Activated T-cell treated with anti-CD3 and anti-CD28 coated beads for 4 hours (primary cell): ENCODE results near the gene FAM83F.

Experiments
- DNase-seq: peaks from one replicate; pipeline ENCODE4 v3.0.0-alpha.2; 2020

The FAM83F gene

GRCh38 chr22:40076702-40077645 lies 82.2 kb downstream of the FAM83F start:
- no peak for DNase-seq

DNA sequence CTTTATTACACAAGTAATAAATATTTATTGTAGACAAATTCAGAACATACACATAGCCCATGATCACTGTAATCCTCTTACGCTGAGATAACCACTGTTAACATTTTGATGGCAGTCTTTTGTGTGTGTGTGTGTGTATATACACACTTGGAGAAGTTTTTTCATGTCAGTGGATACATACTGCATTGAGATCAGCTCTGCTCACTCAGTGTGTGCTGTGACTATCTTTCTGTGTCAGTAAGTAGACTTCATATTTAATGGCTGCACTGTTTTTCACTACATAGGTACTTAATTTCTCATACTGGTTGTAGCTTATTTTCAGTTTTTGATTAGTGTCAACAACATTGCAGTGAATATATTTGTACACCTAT lies 82.9 kb downstream of the FAM83F start:
- no peak for DNase-seq

DNA sequence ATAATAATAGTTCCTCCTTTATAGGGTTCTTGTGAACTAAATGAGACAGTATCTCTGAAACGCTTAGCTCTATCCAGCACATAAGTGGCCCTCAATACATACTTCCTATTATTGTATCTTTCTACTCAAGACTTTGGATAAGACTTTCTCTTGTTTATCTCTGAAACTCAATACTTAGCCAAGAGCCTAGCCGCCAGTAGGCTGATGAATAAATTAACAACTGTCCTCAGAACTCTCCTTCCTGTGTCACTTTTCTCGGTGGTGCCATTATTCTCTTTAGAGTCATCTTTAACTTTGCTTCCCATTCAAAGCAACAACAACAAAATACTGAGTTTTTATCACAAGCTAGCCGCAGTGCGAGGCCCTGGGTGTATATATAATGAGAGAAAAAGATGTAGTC lies 86.9 kb downstream of the FAM83F start:
- DNase-seq = no peak

DNA sequence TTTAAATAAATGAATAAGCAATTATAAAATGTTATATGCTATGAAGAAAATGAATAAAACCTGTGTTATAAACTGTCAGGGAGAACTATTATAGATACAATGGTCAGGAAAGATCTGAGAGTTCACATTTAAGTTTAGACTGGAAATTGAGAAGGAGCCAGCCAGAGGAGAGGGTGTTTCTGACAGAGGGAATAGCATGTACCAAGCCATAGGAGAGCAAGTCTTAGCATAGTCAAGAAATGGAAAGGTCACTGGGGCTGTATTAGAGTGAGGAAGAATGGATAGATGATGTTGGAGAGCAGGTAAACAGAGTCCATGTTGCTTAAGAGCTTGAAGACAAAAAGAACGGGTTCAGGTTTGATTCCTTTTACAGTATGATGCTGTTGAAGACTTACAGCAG lies 87.4 kb downstream of the FAM83F start:
- no peak for DNase-seq

GRCh38 chr22:40083794-40084193 lies 89.0 kb downstream of the FAM83F start:
- no peak for DNase-seq

GRCh38 chr22:40084246-40084645 lies 89.5 kb downstream of the FAM83F start:
- DNase-seq = no peak

DNA sequence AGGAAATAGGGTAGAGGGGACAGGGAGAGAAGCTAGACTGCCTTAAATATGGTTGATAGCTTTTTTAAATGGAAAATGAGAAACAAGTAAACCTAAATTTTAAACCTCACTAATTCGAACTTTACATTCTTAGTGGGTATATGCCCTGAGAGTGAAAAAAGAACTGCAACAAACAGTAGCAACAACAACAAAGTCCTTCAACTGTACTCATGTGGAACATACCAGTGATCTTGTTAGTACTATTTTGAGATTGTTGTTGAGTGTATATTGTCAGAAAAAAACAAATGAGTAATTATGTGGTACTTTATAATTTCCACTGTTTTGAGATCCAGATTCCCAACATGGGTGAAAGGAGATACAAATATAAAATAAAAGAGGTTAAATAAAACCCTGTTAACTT lies 94.1 kb downstream of the FAM83F start:
- no peak for DNase-seq
